Neuron (in vitro differentiated cells): Measurements from ENCODE around the gene PRKD2.
"Not testable (repeated sequence)": the region's sequence is repeated elsewhere in the genome, so short reads cannot be mapped to it uniquely, and the experiment has no call there.

Experiments
- H2AFZ ChIP-seq: one replicate; pipeline ENCODE4 v1.6.1; 2013; ENCODE audit warnings: low read depth, mild to moderate bottlenecking, inconsistent platforms, low read length, moderate library complexity
- H3K27me3 ChIP-seq: one replicate; pipeline ENCODE4 v1.6.1; 2013; ENCODE audit warnings: low read length; ENCODE audit not compliant: insufficient read depth
- H3K36me3 ChIP-seq: one replicate; pipeline ENCODE4 v1.6.1; 2013; ENCODE audit warnings: low read length; ENCODE audit not compliant: insufficient read depth
- H3K4me1 ChIP-seq: one replicate; pipeline ENCODE4 v1.6.1; 2013; ENCODE audit warnings: low read length; ENCODE audit not compliant: insufficient read depth
- H3K4me3 ChIP-seq: 2 replicates; pipeline ENCODE4 v1.5.1; 2013; ENCODE audit warnings: mild to moderate bottlenecking, low read length, moderate library complexity
- H3K9me3 ChIP-seq: one replicate; pipeline ENCODE4 v1.6.1; 2013; ENCODE audit warnings: low read length

The PRKD2 gene

DNA sequence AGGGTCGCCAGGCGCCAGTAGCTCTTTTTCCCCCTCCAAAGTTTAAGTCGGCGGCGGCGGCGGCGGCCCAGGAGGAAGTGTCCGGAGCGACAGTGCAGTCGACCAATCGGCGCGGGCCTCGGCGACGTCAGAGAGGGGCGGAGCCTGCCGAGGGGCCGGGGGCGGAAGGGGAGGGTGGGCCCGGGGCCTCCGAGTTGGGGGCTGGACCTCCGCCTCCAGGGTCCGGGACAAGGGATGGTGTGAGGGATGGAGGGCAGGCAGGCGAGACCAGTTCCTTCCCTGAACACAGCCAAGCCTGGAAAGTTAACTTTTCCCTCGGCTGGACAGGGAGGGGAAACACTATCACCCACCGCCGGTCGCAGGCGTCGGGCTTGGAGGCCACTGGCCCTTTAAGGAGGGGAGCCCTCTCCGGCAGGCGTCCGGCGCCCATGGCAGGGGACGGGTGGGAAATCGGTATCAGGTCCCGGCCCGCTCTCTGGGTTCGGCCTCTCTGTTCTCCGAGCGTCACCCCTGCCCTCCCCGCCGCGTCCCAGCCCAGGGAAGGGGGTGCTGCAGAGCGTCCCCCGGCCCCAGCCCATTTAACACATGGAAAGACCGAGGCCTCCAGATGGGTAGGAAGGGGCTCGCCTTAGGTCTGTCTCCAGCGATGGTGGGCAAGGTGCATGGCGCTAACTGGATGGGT is at the start of gene PRKD2:
Gene PRKD2, minus strand, starts transcription at position 81 of the 682 bp plus-strand sequence. CDS start 744 bp downstream, outside the sequence.
- H3K27me3 ChIP-seq = no peaks in the 10 kb centered on the region
- H3K9me3 ChIP-seq = no peaks in the 10 kb centered on the region
- peaks cover 30% of the 10 kb centered on the region for H3K36me3 ChIP-seq
- peak within 1 kb of the TSS; percentile 80 for H2AFZ ChIP-seq
- peak within 1 kb of the TSS; percentile 98 for H3K4me3 ChIP-seq
- H3K4me1 ChIP-seq = peaks cover 10% of the 10 kb centered on the region

DNA sequence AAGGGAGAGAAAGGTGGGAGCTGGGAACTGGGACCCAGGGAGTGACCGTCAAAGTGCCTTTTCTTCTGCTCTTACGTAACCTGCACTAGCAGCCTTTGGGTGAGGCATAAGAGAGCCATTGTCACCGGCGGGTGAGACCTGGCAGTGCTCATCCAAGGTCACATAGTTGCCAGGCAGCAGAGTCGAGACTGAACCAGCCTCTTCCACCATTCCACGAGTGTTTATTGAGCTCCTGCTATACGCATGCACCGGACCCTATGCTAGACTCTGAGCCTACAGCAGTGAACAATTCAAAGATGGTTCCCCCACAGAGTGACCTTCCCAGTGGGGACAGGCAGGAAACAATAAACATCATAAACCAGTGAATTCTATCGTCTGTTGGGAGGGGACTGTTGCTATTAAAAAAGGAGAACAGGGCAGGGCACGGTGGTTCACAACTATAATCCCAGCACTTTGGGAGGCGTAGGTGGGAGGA is 47.9 kb upstream of the PRKD2 start:
- no peak overlapping the region for H3K4me3 ChIP-seq
- no peak overlapping the region for H2AFZ ChIP-seq
- peaks cover 8% of the 10 kb centered on the region for H3K4me1 ChIP-seq
- no peaks in the 10 kb centered on the region for H3K36me3 ChIP-seq
- H3K27me3 ChIP-seq = no peaks in the 10 kb centered on the region
- no peaks in the 10 kb centered on the region for H3K9me3 ChIP-seq

DNA sequence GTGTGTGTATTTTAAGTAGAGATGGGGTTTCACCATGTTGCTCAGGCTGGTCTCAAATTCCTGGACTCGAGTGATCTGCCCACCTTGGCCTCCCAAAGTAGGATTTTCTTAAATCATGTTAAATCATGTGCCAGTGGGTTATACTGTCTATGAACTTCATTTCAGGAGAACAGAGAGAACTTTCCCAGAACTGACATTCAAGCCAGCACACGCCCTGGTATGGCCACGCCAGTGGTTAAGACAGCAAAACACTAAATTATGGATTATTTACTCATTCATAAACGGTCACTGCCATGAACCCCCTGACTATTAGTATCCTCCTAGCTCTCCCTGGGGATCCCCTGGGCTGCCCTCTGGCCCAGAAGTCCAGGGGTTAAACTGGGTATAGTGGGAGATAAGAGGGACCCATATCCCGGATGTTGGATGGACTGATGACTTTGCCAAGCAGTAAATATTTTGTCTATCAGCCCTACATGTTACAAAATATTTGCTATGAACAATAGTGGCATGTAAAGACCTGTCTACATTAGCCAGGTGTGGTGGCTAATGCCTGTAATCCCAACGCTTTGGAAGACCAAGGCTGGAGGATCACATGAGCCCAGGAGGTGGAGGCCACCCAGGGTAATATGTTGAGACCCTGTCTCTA is 45.5 kb upstream of the PRKD2 start:
- Histone ChIP-seq H3K36me3 (peaks cover 4% of the 10 kb centered on the region), H3K27me3 (no peaks in the 10 kb centered on the region), H3K9me3 (no peaks in the 10 kb centered on the region), H2AFZ (no peak overlapping the region), H3K4me3 (no peak overlapping the region), H3K4me1 (no peaks in the 10 kb centered on the region)

DNA sequence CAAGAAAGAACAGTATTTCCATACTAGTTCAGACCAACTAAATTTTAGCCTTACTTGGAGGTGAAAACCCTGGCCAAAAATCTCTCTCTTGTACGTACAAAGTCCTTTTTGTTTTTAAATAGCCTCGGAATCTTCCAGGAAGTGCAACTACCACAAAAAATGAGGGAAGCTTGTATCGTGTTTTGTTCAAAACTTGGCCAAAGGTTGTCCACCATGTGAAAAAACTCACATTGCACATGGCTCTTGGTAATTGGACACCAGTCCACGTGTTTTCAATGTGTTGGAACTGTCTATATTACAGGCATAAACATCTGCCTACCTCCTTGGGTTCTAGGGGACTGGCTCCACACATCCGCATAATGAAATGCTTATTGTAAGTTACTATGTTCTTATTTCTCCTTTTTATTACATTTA is 44.5 kb upstream of the PRKD2 start:
- Histone ChIP-seq H3K4me3 (no peak overlapping the region), H3K4me1 (no peaks in the 10 kb centered on the region), H3K27me3 (no peaks in the 10 kb centered on the region), H3K9me3 (no peaks in the 10 kb centered on the region), H3K36me3 (peaks cover 9% of the 10 kb centered on the region), H2AFZ (no peak overlapping the region)

DNA sequence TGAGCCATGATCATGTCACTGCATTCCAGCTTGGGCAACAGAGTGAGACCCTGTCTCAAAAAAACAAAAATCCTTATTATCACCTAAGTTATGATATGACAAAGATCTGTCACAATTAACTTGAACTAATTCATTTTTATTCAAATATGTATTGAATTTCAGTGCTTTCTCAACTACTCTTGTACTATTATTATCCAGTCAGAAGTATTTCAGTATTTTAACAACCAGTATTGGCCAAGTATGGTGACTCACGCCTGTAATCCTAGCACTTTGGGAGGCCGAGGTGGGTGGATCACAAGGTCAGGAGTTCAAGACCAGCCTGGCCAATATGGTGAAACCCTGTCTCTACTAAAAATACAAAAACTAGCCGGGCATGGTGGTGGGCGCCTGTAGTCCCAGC is 44.0 kb upstream of the PRKD2 start:
- not testable (repeated sequence) for H3K4me3 ChIP-seq

DNA sequence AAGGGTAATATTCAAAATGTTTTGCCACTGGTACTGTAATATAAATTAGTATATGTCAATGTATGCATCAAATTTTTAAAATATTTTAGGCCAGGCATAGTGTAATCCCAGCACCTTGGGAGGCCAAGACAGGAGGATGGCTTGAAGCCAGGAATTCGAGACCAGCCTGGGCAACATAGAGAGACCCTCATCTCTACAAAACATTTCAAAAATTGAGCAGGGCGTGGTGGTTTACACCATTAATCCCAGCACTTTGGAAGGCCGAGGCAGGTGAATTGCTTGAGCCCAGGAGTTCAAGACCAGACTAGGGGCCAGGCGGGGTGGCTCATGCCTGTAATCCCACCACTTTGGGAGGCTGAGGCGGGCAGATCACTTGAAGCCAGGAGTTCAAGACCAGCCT is 43.4 kb upstream of the PRKD2 start:
- no peak overlapping the region for H3K4me3 ChIP-seq
- no peaks in the 10 kb centered on the region for H3K9me3 ChIP-seq
- no peaks in the 10 kb centered on the region for H3K4me1 ChIP-seq
- no peaks in the 10 kb centered on the region for H3K27me3 ChIP-seq
- peaks cover 20% of the 10 kb centered on the region for H3K36me3 ChIP-seq
- no peak overlapping the region for H2AFZ ChIP-seq

More for the DNA sequence above, 44.0 kb upstream of the PRKD2 start:
- not testable (repeated sequence) for H2AFZ ChIP-seq, H3K9me3 ChIP-seq, H3K27me3 ChIP-seq, H3K4me1 ChIP-seq
- H3K36me3 ChIP-seq = peaks cover 15% of the 10 kb centered on the region

DNA sequence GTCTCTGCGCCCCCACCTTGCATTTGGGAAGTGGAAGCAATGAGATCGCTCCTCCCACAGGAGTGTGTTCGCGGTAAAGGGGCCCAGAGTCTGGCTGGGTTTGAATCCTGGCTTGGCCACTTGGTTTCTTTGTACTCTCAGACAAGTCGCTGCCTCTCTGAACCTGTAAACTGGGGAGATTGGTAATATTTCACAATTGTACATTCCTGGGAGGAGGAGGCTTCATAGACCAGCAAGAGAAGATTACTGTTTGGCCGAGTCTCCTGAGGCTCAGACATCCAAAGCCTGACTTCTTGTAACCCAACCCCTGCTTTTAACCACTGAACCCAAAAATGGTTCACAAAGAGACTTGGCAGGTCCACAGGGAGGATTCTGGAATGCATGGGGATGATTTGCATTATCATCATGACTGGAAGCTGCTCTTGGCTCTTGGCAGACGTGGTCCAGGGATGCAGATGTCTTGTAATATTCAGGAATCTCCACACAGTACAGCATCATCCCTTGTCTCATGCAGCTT is 43.0 kb upstream of the PRKD2 start:
- Histone ChIP-seq H3K4me1 (no peaks in the 10 kb centered on the region), H2AFZ (no peak overlapping the region), H3K27me3 (no peaks in the 10 kb centered on the region), H3K9me3 (no peaks in the 10 kb centered on the region), H3K36me3 (peaks cover 22% of the 10 kb centered on the region), H3K4me3 (no peak overlapping the region)

DNA sequence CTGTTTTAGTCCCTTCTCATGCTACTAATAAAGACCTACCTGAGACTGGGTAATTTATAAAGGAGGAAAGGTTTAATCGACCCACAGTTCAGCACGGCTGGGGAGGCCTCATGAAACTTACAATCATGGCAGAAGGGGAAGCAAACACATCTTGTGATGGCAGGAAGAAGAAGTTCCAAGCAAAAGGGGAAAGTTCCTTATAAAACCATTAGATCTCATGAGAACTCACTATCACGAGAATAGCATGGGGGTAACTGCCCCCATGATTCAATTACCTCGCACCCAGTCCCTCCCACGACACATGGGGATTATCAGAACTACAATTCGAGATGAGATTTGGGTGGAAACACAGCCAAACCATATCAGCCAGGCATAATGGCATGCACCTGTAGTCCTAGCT is 42.3 kb upstream of the PRKD2 start:
- Histone ChIP-seq H3K4me1 (no peaks in the 10 kb centered on the region), H3K9me3 (no peaks in the 10 kb centered on the region), H3K4me3 (no peak overlapping the region), H3K36me3 (peaks cover 22% of the 10 kb centered on the region), H3K27me3 (no peaks in the 10 kb centered on the region), H2AFZ (no peak overlapping the region)

DNA sequence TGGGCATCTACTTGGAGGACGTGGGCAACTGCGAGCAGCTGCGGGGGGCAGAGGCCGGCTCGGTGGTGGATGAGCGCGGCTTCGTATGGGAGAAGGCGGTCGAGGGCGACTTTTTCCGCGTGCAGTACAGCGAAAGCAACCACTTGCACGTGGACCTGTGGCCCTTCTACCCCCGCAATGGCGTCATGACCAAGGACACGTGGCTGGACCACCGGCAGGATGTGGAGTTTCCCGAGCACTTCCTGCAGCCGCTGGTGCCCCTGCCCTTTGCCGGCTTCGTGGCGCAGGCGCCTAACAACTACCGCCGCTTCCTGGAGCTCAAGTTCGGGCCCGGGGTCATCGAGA is 39.6 kb upstream of the PRKD2 start:
- no peaks in the 10 kb centered on the region for H3K9me3 ChIP-seq
- H3K27me3 ChIP-seq = no peaks in the 10 kb centered on the region
- H3K4me1 ChIP-seq = no peaks in the 10 kb centered on the region
- H2AFZ ChIP-seq = no peak overlapping the region
- H3K36me3 ChIP-seq = peaks cover 32% of the 10 kb centered on the region
- no peak overlapping the region for H3K4me3 ChIP-seq

DNA sequence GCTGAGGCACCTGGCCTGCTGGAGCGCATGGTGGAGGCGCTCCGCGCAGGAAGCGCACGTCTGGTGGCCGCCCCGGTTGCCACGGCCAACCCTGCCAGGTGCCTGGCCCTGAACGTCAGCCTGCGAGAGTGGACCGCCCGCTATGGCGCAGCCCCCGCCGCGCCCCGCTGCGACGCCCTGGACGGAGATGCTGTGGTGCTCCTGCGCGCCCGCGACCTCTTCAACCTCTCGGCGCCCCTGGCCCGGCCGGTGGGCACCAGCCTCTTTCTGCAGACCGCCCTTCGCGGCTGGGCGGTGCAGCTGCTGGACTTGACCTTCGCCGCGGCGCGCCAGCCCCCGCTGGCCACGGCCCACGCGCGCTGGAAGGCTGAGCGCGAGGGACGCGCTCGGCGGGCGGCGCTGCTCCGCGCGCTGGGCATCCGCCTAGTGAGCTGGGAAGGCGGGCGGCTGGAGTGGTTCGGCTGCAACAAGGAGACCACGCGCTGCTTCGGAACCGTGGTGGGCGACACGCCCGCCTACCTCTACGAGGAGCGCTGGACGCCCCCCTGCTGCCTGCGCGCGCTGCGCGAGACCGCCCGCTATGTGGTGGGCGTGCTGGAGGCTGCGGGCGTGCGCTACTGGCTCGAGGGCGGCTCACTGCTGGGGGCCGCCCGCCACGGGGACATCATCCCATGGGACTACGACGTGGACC is 39.1 kb upstream of the PRKD2 start:
- Histone ChIP-seq H3K4me3 (no peak overlapping the region), H3K36me3 (peaks cover 34% of the 10 kb centered on the region), H3K27me3 (no peaks in the 10 kb centered on the region), H3K4me1 (no peaks in the 10 kb centered on the region), H3K9me3 (no peaks in the 10 kb centered on the region), H2AFZ (no peak overlapping the region)

DNA sequence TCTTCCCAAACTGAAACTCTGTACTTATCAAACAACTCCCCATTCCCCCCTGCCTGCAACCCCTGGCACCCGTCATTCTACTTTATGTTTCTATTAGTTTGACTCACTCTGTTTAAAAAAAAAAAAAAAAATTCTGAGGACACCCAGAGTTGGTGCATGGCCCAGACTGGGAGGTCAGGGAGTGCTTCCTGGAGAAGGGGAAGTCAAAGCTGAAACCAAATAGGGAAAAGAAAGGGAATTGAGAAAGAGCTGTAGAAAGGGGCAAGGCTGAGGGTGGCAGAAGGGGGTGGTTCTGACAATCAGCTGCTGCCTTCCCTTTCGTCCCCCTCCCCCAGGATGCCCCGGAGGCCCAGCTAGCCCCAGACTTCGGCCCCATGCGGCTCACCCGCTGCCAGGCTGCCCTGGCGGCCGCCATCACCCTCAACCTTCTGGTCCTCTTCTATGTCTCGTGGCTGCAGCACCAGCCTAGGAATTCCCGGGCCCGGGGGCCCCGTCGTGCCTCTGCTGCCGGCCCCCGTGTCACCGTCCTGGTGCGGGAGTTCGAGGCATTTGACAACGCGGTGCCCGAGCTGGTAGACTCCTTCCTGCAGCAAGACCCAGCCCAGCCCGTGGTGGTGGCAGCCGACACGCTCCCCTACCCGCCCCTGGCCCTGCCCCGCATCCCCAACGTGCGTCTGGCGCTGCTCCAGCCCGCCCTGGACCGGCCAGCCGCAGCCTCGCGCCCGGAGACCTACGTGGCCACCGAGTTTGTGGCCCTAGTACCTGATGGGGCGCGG is 38.4 kb upstream of the PRKD2 start:
- no peak overlapping the region for H3K4me3 ChIP-seq
- no peak overlapping the region for H2AFZ ChIP-seq
- no peaks in the 10 kb centered on the region for H3K4me1 ChIP-seq
- no peaks in the 10 kb centered on the region for H3K27me3 ChIP-seq
- no peaks in the 10 kb centered on the region for H3K9me3 ChIP-seq
- peaks cover 42% of the 10 kb centered on the region for H3K36me3 ChIP-seq

DNA sequence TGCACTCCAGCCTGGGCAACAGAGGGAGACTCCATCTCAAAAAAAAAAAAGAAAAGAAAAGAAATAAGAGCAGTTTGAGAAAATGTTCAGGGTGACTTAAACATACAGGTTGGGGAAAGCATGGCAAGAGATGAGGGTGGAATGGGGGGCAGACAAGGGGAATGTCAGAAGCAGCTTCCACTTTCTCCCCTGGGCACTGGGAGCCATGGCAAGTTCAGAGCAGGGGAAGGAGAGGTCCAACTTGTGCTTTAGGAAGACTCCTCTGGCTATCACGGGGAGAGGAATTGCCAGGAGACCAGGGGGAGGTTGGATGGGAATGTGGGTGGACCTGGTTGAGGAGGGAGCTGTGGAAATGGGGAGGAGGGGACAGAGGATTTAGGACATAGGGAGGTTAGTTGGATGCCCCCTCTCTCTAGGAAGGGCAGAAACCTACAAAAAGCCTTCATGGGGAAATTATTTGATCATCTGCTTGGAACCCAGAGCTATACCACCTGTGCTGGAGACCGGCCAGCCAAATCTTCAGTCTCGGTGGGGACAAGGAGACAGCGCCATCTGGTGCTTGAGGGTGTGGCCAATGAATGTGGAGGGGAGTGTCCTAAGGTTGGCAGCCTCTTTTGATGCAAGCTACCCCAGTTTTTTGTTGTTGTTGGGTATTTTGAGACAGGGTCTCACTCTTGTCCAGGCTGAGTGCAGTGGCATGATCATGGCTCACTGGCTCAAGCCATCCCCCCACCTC is 36.7 kb upstream of the PRKD2 start:
- Histone ChIP-seq H3K4me1 (no peaks in the 10 kb centered on the region), H3K27me3 (no peaks in the 10 kb centered on the region), H3K9me3 (no peaks in the 10 kb centered on the region), H2AFZ (no peak overlapping the region), H3K36me3 (peaks cover 53% of the 10 kb centered on the region), H3K4me3 (no peak overlapping the region)
